Endothelial cell of umbilical vein (primary cell): ENCODE results near the gene SLC27A4.

Source experiments
- JUN ChIP-seq: IDR thresholded peaks from 2 replicates; pipeline ENCODE4 v1.6.1; 2011; ENCODE audit warnings: borderline replicate concordance, low read depth; ENCODE audit not compliant: insufficient read length, insufficient read depth
- POLR2A ChIP-seq: IDR thresholded peaks from 2 replicates; pipeline ENCODE4 v1.6.1; 2012; ENCODE audit warnings: low read depth, mild to moderate bottlenecking, control low read depth, low read length
- TF ChIP-seq, protein P1 (sequence below), 2 donors: IDR thresholded peaks; 1 replicate in 1 of 2; 2 replicates in 1 of 2; pipeline ENCODE4 v1.5.1; 2011; ENCODE audit warnings: low read length in 2 of 2, mild to moderate bottlenecking in 2 of 2, moderate library complexity in 2 of 2, control low read depth in 1 of 2, inconsistent platforms in 1 of 2, low read depth in 1 of 2; ENCODE audit not compliant: insufficient read depth in 1 of 2; ENCODE audit errors: extremely low read depth in 1 of 2

DNA sequence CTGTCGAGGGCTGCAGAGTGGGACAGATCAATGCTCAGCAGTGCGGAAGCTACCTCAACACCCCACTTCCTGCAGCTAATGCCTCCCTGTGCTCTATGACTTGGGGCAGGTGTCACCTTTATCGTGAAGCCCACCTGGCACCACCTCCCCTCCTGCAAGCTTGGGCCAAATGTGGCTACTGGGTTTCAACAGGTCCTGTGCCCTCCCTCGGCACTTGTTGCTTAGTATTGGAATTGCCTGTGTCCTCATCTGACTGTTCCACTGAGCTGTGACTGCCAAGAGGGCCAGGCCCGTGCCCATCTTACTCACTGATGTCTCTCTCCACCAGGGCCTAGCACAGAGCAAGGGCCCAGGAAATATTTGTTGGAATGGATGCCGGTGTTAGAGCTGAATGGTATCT is 9.4 kb downstream of the SLC27A4 start:
- TF ChIP-seq, protein P1, sequence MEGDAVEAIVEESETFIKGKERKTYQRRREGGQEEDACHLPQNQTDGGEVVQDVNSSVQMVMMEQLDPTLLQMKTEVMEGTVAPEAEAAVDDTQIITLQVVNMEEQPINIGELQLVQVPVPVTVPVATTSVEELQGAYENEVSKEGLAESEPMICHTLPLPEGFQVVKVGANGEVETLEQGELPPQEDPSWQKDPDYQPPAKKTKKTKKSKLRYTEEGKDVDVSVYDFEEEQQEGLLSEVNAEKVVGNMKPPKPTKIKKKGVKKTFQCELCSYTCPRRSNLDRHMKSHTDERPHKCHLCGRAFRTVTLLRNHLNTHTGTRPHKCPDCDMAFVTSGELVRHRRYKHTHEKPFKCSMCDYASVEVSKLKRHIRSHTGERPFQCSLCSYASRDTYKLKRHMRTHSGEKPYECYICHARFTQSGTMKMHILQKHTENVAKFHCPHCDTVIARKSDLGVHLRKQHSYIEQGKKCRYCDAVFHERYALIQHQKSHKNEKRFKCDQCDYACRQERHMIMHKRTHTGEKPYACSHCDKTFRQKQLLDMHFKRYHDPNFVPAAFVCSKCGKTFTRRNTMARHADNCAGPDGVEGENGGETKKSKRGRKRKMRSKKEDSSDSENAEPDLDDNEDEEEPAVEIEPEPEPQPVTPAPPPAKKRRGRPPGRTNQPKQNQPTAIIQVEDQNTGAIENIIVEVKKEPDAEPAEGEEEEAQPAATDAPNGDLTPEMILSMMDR (IDR thresholded peaks at IDR 0.05; ENCODE audit: extremely low read depth in 1 of 2, insufficient read depth in 1 of 2, low read depth in 1 of 2, low read length in 2 of 2) = no peak
- TF ChIP-seq JUN (no peak), POLR2A (no peak)
